Smooth muscle cell (in vitro differentiated cells): ENCODE measurements around the gene ZNF718. TPM values are rescaled to one million over a fixed set of nuclear protein-coding genes. Genes with fewer than 3 reads are reported as not detected.
"Not testable (repeated sequence)": the region's sequence is repeated elsewhere in the genome, so short reads cannot be mapped to it uniquely, and the experiment has no call there.

Source experiments
- DNase-seq: peaks from one replicate; lab custom pipeline; 2025; ENCODE audit not compliant: unreplicated experiment; lab: John Stamatoyannopoulos, UW
- H2AFZ ChIP-seq: fragments of 200-600 bp; sonication (generic); 2 replicates; pipeline ENCODE4 v1.6.0; 2016; ENCODE audit warnings: antibody characterized with exemption, low read depth, mild to moderate bottlenecking
- H3F3A ChIP-seq: fragments of 200-600 bp; sonication (generic); 2 replicates; pipeline ENCODE4 v1.6.0; 2017; ENCODE audit warnings: antibody characterized with exemption, low read depth
- H3K27ac ChIP-seq: fragments of 200-600 bp; sonication (generic); 2 replicates; pipeline ENCODE4 v1.5.1; 2016; ENCODE audit warnings: low read depth, mild to moderate bottlenecking
- H3K27me3 ChIP-seq: fragments of 200-600 bp; sonication (generic); 2 replicates; pipeline ENCODE4 v1.6.1; 2016; ENCODE audit warnings: low read depth, mild to moderate bottlenecking
- H3K36me3 ChIP-seq: fragments of 200-600 bp; sonication (generic); 2 replicates; pipeline ENCODE4 v1.5.1; 2016; ENCODE audit warnings: low read depth
- H3K4me1 ChIP-seq: fragments of 200-600 bp; sonication (generic); 2 replicates; pipeline ENCODE4 v1.5.1; 2016; ENCODE audit warnings: low read depth
- H3K4me2 ChIP-seq: fragments of 200-600 bp; sonication (generic); 2 replicates; pipeline ENCODE4 v1.6.0; 2016; ENCODE audit warnings: mild to moderate bottlenecking
- H3K4me3 ChIP-seq: fragments of 200-600 bp; sonication (generic); 2 replicates; pipeline ENCODE4 v1.5.1; 2016; ENCODE audit warnings: mild to moderate bottlenecking
- H3K79me2 ChIP-seq: fragments of 200-600 bp; sonication (generic); 2 replicates; pipeline ENCODE4 v1.6.0; 2016; ENCODE audit warnings: low read depth, mild to moderate bottlenecking
- H3K9ac ChIP-seq: fragments of 200-600 bp; sonication (generic); 2 replicates; pipeline ENCODE4 v1.6.0; 2016; ENCODE audit warnings: low read depth
- H3K9me3 ChIP-seq: fragments of 200-600 bp; sonication (generic); replicated peaks from 2 replicates; pipeline ENCODE4 v1.5.1; 2016; ENCODE audit warnings: low read depth
- H4K20me1 ChIP-seq: fragments of 200-600 bp; sonication (generic); 2 replicates; pipeline ENCODE4 v1.6.0; 2016; ENCODE audit warnings: low read depth
- WGBS: methylation state at CpG from one replicate; pipeline ENCODE4 v1.1.7; 2016; ENCODE audit warnings: low lambda C conversion rate; 5-methylcytosine and 5-hydroxymethylcytosine counted together
- polyA plus RNA-seq: library from polyadenylated mRNA; unstranded; fragments of >200 nt; fragmentation: Nextera tagmentation; extraction: Ambion mirVana; gene quantifications from 2 replicates; pipeline ENCODE4 v1.2.1, GENCODE V29; 2016
- total RNA-seq: library from RNA; depleted of rRNA; stranded (reverse); fragments of >200 nt; gene quantifications from 2 replicates; pipeline ENCODE4 v1.2.3, GENCODE V29; 2014
- TF ChIP-seq, protein P1 (sequence below): fragments of 200-600 bp; sonication (generic); IDR thresholded peaks from 2 replicates; pipeline ENCODE4 v1.5.1; 2017; ENCODE audit warnings: borderline replicate concordance, mild to moderate bottlenecking, antibody characterized with exemption; ENCODE audit not compliant: insufficient read depth, poor library complexity, severe bottlenecking

The ZNF718 gene
- total and polyA plus RNA-seq, 2 experiments from 2014 or later = 1.2 to 3.4 TPM

DNA sequence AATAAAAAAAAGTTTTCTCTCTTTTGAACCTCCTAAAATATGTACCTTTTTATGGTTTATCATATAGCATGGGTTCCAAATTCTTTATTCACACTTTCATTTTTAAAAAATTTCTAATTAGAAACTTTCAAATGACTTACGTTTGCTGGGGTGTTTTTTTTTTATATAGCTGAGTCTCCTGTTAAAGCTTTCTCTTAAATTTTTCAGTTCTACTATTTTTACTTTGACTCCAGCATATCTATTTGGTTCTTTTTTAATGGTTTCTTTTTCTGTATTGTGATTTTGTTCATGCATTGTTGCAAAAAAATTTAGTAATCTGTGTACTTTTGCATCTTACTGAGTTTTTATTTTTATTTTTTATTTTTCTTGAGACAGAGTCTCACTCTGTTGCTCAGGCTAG, 22.3 kb downstream of the ZNF718 start:
- Histone ChIP-seq H3K4me1 (no peaks in the 10 kb centered on the region), H4K20me1 (no peaks in the 10 kb centered on the region), H3K4me2 (no peak overlapping the region), H3K27ac (no peak overlapping the region), H3K9ac (no peak overlapping the region), H3K9me3 (peaks cover 71% of the 10 kb centered on the region), H3K4me3 (no peak overlapping the region), H3F3A (no peaks in the 10 kb centered on the region), H2AFZ (no peak overlapping the region), H3K36me3 (peaks cover 56% of the 10 kb centered on the region), H3K79me2 (peaks cover 59% of the 10 kb centered on the region), H3K27me3 (no peaks in the 10 kb centered on the region)
- TF ChIP-seq, protein P1, sequence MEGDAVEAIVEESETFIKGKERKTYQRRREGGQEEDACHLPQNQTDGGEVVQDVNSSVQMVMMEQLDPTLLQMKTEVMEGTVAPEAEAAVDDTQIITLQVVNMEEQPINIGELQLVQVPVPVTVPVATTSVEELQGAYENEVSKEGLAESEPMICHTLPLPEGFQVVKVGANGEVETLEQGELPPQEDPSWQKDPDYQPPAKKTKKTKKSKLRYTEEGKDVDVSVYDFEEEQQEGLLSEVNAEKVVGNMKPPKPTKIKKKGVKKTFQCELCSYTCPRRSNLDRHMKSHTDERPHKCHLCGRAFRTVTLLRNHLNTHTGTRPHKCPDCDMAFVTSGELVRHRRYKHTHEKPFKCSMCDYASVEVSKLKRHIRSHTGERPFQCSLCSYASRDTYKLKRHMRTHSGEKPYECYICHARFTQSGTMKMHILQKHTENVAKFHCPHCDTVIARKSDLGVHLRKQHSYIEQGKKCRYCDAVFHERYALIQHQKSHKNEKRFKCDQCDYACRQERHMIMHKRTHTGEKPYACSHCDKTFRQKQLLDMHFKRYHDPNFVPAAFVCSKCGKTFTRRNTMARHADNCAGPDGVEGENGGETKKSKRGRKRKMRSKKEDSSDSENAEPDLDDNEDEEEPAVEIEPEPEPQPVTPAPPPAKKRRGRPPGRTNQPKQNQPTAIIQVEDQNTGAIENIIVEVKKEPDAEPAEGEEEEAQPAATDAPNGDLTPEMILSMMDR = no peak
- WGBS = 93% methylated on average over 1 of the region's 1 CpG
- no peak for DNase-seq

DNA sequence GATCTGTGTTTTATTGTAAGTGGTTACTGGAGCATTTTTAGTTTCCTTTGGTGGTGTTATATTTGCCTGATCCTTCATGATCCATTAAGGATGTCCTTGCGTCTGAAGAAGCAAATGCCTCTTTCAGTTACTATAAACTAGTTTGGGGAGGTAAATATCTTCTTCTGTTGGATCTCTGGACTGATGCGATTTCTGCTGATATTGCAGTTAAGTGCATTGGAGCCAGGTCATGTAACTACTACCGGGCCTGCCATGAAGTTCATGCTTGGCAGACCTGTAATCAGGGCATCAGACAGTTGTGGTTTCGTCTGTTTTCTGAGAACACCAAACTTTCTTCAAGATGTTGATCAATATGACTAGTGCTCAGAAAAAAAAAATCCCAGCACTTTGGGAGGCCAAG, 22.9 kb downstream of the ZNF718 start:
- no peak overlapping the region for H3K4me3 ChIP-seq
- H3K9ac ChIP-seq = no peak overlapping the region
- peaks cover 56% of the 10 kb centered on the region for H3K36me3 ChIP-seq
- no peak for DNase-seq
- no peaks in the 10 kb centered on the region for H3K27me3 ChIP-seq
- H3K4me2 ChIP-seq = no peak overlapping the region
- no peaks in the 10 kb centered on the region for H3F3A ChIP-seq
- WGBS = 97% methylated on average over 4 of the region's 4 CpGs
- no peak overlapping the region for H2AFZ ChIP-seq
- no peak overlapping the region for H3K27ac ChIP-seq
- H3K79me2 ChIP-seq = peaks cover 55% of the 10 kb centered on the region
- H4K20me1 ChIP-seq = no peaks in the 10 kb centered on the region
- no peaks in the 10 kb centered on the region for H3K4me1 ChIP-seq
- H3K9me3 ChIP-seq = peaks cover 65% of the 10 kb centered on the region
- TF ChIP-seq, protein P1 = no peak

GRCh38 chr4:161496-162284, 37.4 kb downstream of the ZNF718 start:
- H3K9ac ChIP-seq = no peak overlapping the region
- peaks cover 8% of the 10 kb centered on the region for H3K79me2 ChIP-seq
- no peak overlapping the region for H3K27ac ChIP-seq
- no peak overlapping the region for H3K4me2 ChIP-seq
- DNase-seq = no peak
- no peaks in the 10 kb centered on the region for H3K27me3 ChIP-seq
- peaks cover 60% of the 10 kb centered on the region for H3K36me3 ChIP-seq
- peaks cover 77% of the 10 kb centered on the region for H3K9me3 ChIP-seq
- H4K20me1 ChIP-seq = no peaks in the 10 kb centered on the region
- WGBS = 99% methylated on average over 4 of the region's 4 CpGs
- TF ChIP-seq, protein P1 = no peak
- H3F3A ChIP-seq = no peaks in the 10 kb centered on the region
- no peak overlapping the region for H2AFZ ChIP-seq
- H3K4me3 ChIP-seq = no peak overlapping the region
- H3K4me1 ChIP-seq = no peaks in the 10 kb centered on the region

- not testable (repeated sequence) for H3K4me2 ChIP-seq, H3K4me3 ChIP-seq, H3K27ac ChIP-seq, DNase-seq, H3F3A ChIP-seq, H3K27me3 ChIP-seq, H3K9ac ChIP-seq, H3K79me2 ChIP-seq, H4K20me1 ChIP-seq, H3K4me1 ChIP-seq, H2AFZ ChIP-seq
- peaks cover 11% of the 10 kb centered on the region for H3K36me3 ChIP-seq
- WGBS = 95% methylated on average over 3 of the region's 3 CpGs
- peaks cover 33% of the 10 kb centered on the region for H3K9me3 ChIP-seq
These were observed 45.3 kb downstream of the ZNF718 start for GRCh38 chr4:169640-170039.

GRCh38 chr4:171318-171717, 47.0 kb downstream of the ZNF718 start:
- not testable (repeated sequence) for H3K4me1 ChIP-seq, H3K27ac ChIP-seq, H4K20me1 ChIP-seq, H3K36me3 ChIP-seq, H3K79me2 ChIP-seq, H3K4me3 ChIP-seq, DNase-seq, H3K27me3 ChIP-seq, H3F3A ChIP-seq, H2AFZ ChIP-seq, H3K9ac ChIP-seq, H3K4me2 ChIP-seq
- WGBS = 96% methylated on average over 10 of the region's 10 CpGs
- H3K9me3 ChIP-seq = peaks cover 32% of the 10 kb centered on the region
